HCT116 (cell line): ENCODE data around the gene DMXL2. TPM values are rescaled to one million over a fixed set of nuclear protein-coding genes. Genes with fewer than 3 reads are reported as not detected.
"Not testable (repeated sequence)": the region's sequence is repeated elsewhere in the genome, so short reads cannot be mapped to it uniquely, and the experiment has no call there.

Experiments used
- ATAC-seq: fragments of 200-7000 bp; cut with Tn5 transposase; 2 replicates; pipeline ENCODE4 v1.9.1; 2020; ENCODE audit warnings: mild to moderate bottlenecking, moderate library complexity
- BruUV-seq: library from RNA; stranded (reverse); fragments of 400-500 nt; replicated peaks from 2 replicates; lab custom pipeline; 2021; lab: Mats Ljungman, UMichigan
- CTCF ChIA-PET: fragments of 300-600 bp; sonication (Branson Sonifier 250); formaldehyde crosslinking; loops from one replicate; lab custom pipeline; 2021; ENCODE audit warnings: antibody characterized with exemption; lab: Charles Lee
- POLR2A ChIA-PET: fragments of 300-600, 350-600 bp; sonication (Branson Sonifier 250); formaldehyde crosslinking; loops from one replicate; lab custom pipeline; 2021; ENCODE audit warnings: antibody characterized with exemption; lab: Charles Lee
- RAD21 ChIA-PET, 2 experiments: fragments of 300-600 bp; sonication (Branson Sonifier 250); formaldehyde crosslinking; loops; one replicate each; lab custom pipeline; 2023; ENCODE audit warnings: low total read pairs in 2 of 2; ENCODE audit not compliant: uncharacterized antibody in 2 of 2, unreplicated experiment in 2 of 2, low non-redundant PET in 1 of 2; lab: Charles Lee
- DNase-seq: peaks from one replicate; pipeline ENCODE4 v3.0.0-alpha.2; 2010; ENCODE audit warnings: low read depth, low spot score
- H2AFZ ChIP-seq: fragments of 200-600 bp; shearing (Covaris generic), sonication (generic); 2 replicates; pipeline ENCODE4 v1.6.1; 2017; ENCODE audit warnings: low read depth, mixed run types, mixed read lengths, antibody characterized with exemption, low read length; ENCODE audit not compliant: poor library complexity, severe bottlenecking
- H3K27ac ChIP-seq: 2 replicates; pipeline ENCODE4 v1.5.1; 2012; ENCODE audit warnings: low read depth, low read length
- H3K27me3 ChIP-seq: fragments of 200-600 bp; sonication (generic); 2 replicates; pipeline ENCODE4 v1.6.1; 2016; ENCODE audit warnings: mixed run types, low read length, mixed read lengths; ENCODE audit not compliant: insufficient read depth
- H3K36me3 ChIP-seq, 2 experiments: fragments of 200-500 bp in 1 of 2; fragments of 200-600 bp in 1 of 2; sonication (Bioruptor generic) in 1 of 2; sonication (generic) in 1 of 2; 2 replicates each; pipeline versions ENCODE4 v1.5.1 to v1.6.1; 2014 to 2016; ENCODE audit warnings: low read length in 2 of 2, inconsistent platforms in 1 of 2, mixed read lengths in 1 of 2, mixed run types in 1 of 2; ENCODE audit not compliant: insufficient read depth in 2 of 2, control insufficient read depth in 1 of 2
- H3K4me1 ChIP-seq, 2 experiments: fragments of 200-600 bp in 1 of 2; sonication (generic) in 1 of 2; 2 replicates each; pipeline versions ENCODE4 v1.5.1 to v1.6.1; 2012 to 2017; ENCODE audit warnings: low read length in 2 of 2, inconsistent platforms in 1 of 2, mild to moderate bottlenecking in 1 of 2, mixed read lengths in 1 of 2, mixed run types in 1 of 2, moderate library complexity in 1 of 2; ENCODE audit not compliant: insufficient read depth in 2 of 2, control insufficient read depth in 1 of 2
- H3K4me2 ChIP-seq: fragments of 200-600 bp; sonication (generic); 2 replicates; pipeline ENCODE4 v1.6.1; 2017; ENCODE audit warnings: mixed run types, low read length, mixed read lengths
- H3K4me3 ChIP-seq, 2 experiments: fragments of 200-600 bp in 1 of 2; sonication (generic) in 1 of 2; replicated peaks in 1 of 2; 2 replicates each; pipeline ENCODE4 v1.5.1; 2011 to 2016; ENCODE audit warnings: low read length in 2 of 2, control low read depth in 1 of 2, low read depth in 1 of 2, mild to moderate bottlenecking in 1 of 2, mixed read lengths in 1 of 2, mixed run types in 1 of 2
- H3K79me2 ChIP-seq: fragments of 200-600 bp; sonication (generic); 2 replicates; pipeline ENCODE4 v1.6.1; 2017; ENCODE audit warnings: mild to moderate bottlenecking, mixed run types, low read length, moderate library complexity, mixed read lengths; ENCODE audit not compliant: insufficient read depth
- H3K9ac ChIP-seq: fragments of 200-600 bp; sonication (generic); 2 replicates; pipeline ENCODE4 v1.6.1; 2016; ENCODE audit warnings: low read length, mixed read lengths
- H3K9me2 ChIP-seq: fragments of 200-600 bp; sonication (generic), shearing (Covaris generic); 2 replicates; pipeline ENCODE4 v1.6.1; 2017; ENCODE audit warnings: mixed run types, mild to moderate bottlenecking, moderate library complexity; ENCODE audit not compliant: insufficient read depth
- H3K9me3 ChIP-seq, 2 experiments: fragments of 200-500 bp in 1 of 2; fragments of 200-600 bp in 1 of 2; sonication (Bioruptor generic) in 1 of 2; sonication (generic) in 1 of 2; 2 replicates each; pipeline ENCODE4 v1.6.1; 2014 to 2017; ENCODE audit warnings: low read length in 2 of 2, mixed read lengths in 2 of 2, inconsistent platforms in 1 of 2, low read depth in 1 of 2, mild to moderate bottlenecking in 1 of 2, mixed run types in 1 of 2, moderate library complexity in 1 of 2; ENCODE audit not compliant: control insufficient read depth in 1 of 2, insufficient read depth in 1 of 2
- H4K20me1 ChIP-seq: fragments of 200-600 bp; sonication (generic), shearing (Covaris generic); 2 replicates; pipeline ENCODE4 v1.6.1; 2017; ENCODE audit warnings: mixed run types, mild to moderate bottlenecking, moderate library complexity; ENCODE audit not compliant: insufficient read depth
- ELF1 ChIP-seq: IDR thresholded peaks from 2 replicates; pipeline ENCODE4 v1.6.1; 2012; ENCODE audit warnings: low read depth, borderline replicate concordance
- ZBTB33 ChIP-seq: IDR thresholded peaks from 2 replicates; pipeline ENCODE4 v1.6.1; 2011; ENCODE audit warnings: mild to moderate bottlenecking, low read length, moderate library complexity; ENCODE audit not compliant: insufficient replicate concordance; ENCODE audit errors: extremely low read depth
- intact Hi-C: fragments of 100-400 bp; cut with micrococcal nuclease; formaldehyde crosslinking; loops from 2 replicates; pipeline ENCODE4 v1.10.0; 2022
- total RNA-seq: library from RNA; stranded (reverse); gene quantifications from one replicate; pipeline ENCODE4 v1.2.1, GENCODE V29; 2021; ENCODE audit not compliant: unreplicated experiment

DMXL2 gene
- total RNA-seq, 1 experiment from 2014 or later, result 21.5 TPM

- TF ChIP-seq ZBTB33, result no peak
- TF ChIP-seq ELF1, result no peak
Observed at GRCh38 chr15:51649659-51650521, 27.3 kb upstream of the DMXL2 start (continued).

- H3K9me2 ChIP-seq, H3K4me2 ChIP-seq, H3K4me1 ChIP-seq, H3K27me3 ChIP-seq, H3K4me3 ChIP-seq, H3K9ac ChIP-seq, DNase-seq, RAD21 ChIA-PET, ATAC-seq, POLR2A ChIA-PET, BruUV-seq, H3K36me3 ChIP-seq, H2AFZ ChIP-seq, intact Hi-C loops, H3K9me3 ChIP-seq, H4K20me1 ChIP-seq, H3K79me2 ChIP-seq, H3K27ac ChIP-seq: not testable (repeated sequence)
- CTCF ChIA-PET, result interaction anchor here (5.8 kb wide), 1 partner anchor 129 kb away, joined by 296 read pairs; no protein-coding TSS in a partner anchor
Observed at GRCh38 chr15:51648643-51649042, 26.1 kb upstream of the DMXL2 start.

- POLR2A ChIA-PET, H2AFZ ChIP-seq, H3K9ac ChIP-seq, BruUV-seq, H3K9me3 ChIP-seq, H3K27me3 ChIP-seq, H3K4me1 ChIP-seq, ATAC-seq, H3K4me3 ChIP-seq, intact Hi-C loops, DNase-seq, RAD21 ChIA-PET, H3K79me2 ChIP-seq, H4K20me1 ChIP-seq, H3K4me2 ChIP-seq, H3K9me2 ChIP-seq, H3K27ac ChIP-seq, H3K36me3 ChIP-seq: not testable (repeated sequence)
- CTCF ChIA-PET, result interaction anchor here (5.8 kb wide), 1 partner anchor 129 kb away, joined by 296 read pairs; no protein-coding TSS in a partner anchor
Observed at GRCh38 chr15:51648101-51648500, 25.5 kb upstream of the DMXL2 start.
